Stomach smooth muscle (tissue), 2 donors: Measurements from ENCODE around the gene CLEC9A.

Experiments
- H3K27ac ChIP-seq: one replicate; pipeline ENCODE4 v1.7.0; 2013; ENCODE audit warnings: mild to moderate bottlenecking, low read length, inconsistent platforms
- H3K27me3 ChIP-seq, 2 donors: one replicate each; pipeline ENCODE4 v1.7.0; 2013; ENCODE audit warnings: low read length in 2 of 2; ENCODE audit not compliant: insufficient read depth in 2 of 2, control insufficient read depth in 1 of 2
- H3K36me3 ChIP-seq, 2 donors: one replicate each; pipeline ENCODE4 v1.7.0; 2013; ENCODE audit warnings: low read length in 2 of 2; ENCODE audit not compliant: control insufficient read depth in 2 of 2, insufficient read depth in 2 of 2
- H3K4me1 ChIP-seq: one replicate; pipeline ENCODE4 v1.7.0; 2013; ENCODE audit warnings: low read length; ENCODE audit not compliant: control insufficient read depth, insufficient read depth
- H3K4me3 ChIP-seq, 2 donors: one replicate each; pipeline ENCODE4 v1.7.0; 2013; ENCODE audit warnings: low read length in 2 of 2
- H3K9ac ChIP-seq, 2 donors: one replicate each; pipeline ENCODE4 v1.7.0; 2013; ENCODE audit warnings: low read length in 2 of 2, mild to moderate bottlenecking in 1 of 2
- H3K9me3 ChIP-seq, 2 donors: one replicate each; pipeline ENCODE4 v1.7.0; 2013; ENCODE audit warnings: low read length in 2 of 2; ENCODE audit not compliant: control insufficient read depth in 2 of 2
- donor health status: healthy.
- donor health status: Pancreatic carcinoma.

Gene CLEC9A

DNA sequence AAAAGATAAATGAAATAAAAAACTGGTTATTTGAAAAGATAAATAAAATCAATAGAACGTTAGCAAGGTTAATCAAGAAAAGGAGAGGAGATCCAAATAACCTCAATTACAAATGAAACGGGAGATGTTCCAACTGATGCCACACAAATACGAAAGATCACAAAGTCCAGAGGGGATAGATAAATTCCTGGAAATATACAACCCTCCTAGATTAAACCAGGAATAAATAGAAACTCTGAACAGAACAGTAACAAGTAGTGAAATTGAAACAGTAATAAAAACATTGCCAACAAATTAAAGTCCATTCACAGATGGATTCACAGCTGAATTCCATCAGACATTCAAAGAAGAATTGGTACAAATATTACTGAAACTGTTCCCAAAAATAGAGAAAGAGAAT lies 55.9 kb downstream of the CLEC9A start:
- H3K4me1 ChIP-seq = no peaks in the 10 kb centered on the region
- H3K27ac ChIP-seq = no peak overlapping the region
- no peak overlapping the region for H3K4me3 ChIP-seq
- H3K36me3 ChIP-seq = no peaks in the 10 kb centered on the region
- no peak overlapping the region for H3K9ac ChIP-seq
- no peaks in the 10 kb centered on the region for H3K27me3 ChIP-seq
- H3K9me3 ChIP-seq = no peaks in the 10 kb centered on the region

DNA sequence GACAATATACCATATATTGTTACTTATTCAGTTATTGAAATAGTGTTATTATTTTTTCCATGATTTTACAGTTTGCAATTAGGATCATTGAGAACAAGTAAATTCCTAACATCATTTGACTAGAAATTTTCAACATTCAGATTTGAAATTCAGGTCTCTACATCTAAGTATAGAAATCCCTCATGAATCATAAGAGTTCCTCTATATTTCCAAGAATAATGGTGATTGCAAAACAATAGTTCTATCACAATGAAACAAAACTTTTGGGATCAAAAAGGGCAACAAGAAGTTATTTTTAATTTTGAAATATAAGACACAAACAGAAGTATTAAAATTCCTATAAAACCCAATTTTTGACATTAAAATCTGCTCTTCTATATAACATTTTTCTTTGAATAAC lies 57.5 kb downstream of the CLEC9A start:
- no peaks in the 10 kb centered on the region for H3K27me3 ChIP-seq
- H3K9me3 ChIP-seq = no peaks in the 10 kb centered on the region
- H3K4me1 ChIP-seq = no peaks in the 10 kb centered on the region
- H3K36me3 ChIP-seq = no peaks in the 10 kb centered on the region
- no peak overlapping the region for H3K9ac ChIP-seq
- H3K27ac ChIP-seq = no peak overlapping the region
- no peak overlapping the region for H3K4me3 ChIP-seq

- H3K9ac ChIP-seq = no peak overlapping the region
- H3K4me3 ChIP-seq = no peak overlapping the region
- no peaks in the 10 kb centered on the region for H3K36me3 ChIP-seq
- no peaks in the 10 kb centered on the region for H3K27me3 ChIP-seq
- no peak overlapping the region for H3K27ac ChIP-seq
- no peaks in the 10 kb centered on the region for H3K9me3 ChIP-seq
- H3K4me1 ChIP-seq = no peaks in the 10 kb centered on the region
These were observed 58.7 kb downstream of the CLEC9A start for GRCh38 chr12:10088955-10089900.

DNA sequence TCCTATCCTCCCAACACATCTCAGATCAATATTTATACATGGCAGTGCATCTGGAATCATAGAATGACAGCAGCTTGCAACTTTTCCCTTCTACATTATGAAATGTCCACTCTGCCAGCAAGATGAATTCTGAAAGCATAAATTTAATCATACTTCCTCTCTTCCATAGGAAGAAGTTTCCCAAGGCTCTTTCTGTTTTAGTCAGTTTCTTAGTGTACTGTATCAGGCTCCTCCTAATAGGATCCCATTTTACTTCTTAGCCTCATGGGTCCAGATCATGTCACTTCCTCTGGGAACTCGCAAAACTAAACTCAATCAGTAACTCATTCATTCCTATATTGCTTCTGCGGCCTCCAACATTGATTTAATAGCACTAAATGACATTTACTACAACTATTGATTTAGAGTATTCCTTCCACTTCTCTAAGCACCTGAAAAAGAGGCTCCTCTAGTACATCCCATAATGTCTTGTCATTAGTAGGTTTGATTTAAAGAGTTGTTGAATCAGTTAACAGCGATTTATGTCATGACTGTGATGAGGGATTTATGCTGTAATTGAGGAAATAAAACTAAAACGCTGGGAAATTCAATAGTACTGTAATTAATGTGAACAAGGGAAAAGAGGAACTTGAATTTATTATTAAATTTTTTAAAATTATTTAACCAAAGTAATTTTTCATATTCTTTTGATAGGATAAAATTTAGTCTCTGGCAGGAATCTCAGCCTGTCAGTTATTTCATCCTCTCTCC lies 64.3 kb downstream of the CLEC9A start:
- H3K9ac ChIP-seq = no peak overlapping the region
- H3K27ac ChIP-seq = no peak overlapping the region

DNA sequence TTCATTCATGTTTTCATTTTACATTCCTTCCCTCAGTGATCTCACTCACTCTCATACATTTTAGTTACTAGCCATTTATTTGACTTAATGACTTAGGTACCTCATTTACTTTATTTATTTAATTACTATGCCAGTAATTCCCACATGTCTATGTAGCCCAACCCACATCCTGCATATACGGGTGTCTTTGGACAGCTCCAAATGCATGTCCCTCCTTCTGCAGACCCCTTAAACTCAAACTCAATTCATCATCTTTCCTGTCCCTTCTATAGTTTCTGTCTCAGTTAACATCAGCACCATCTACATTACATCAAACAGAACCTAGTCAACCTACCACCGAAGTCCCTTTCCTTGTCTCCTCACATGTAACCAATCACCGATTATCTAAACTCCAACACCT lies 65.5 kb downstream of the CLEC9A start:
- Histone ChIP-seq H3K27me3 (no peaks in the 10 kb centered on the region), H3K9ac (no peak overlapping the region), H3K4me1 (peaks cover 10% of the 10 kb centered on the region), H3K36me3 (no peaks in the 10 kb centered on the region), H3K4me3 (no peak overlapping the region), H3K9me3 (no peaks in the 10 kb centered on the region), H3K27ac (no peak overlapping the region)

More for the DNA sequence above, 64.3 kb downstream of the CLEC9A start:
- Histone ChIP-seq H3K4me3 (no peak overlapping the region), H3K4me1 (peaks cover 6% of the 10 kb centered on the region), H3K9me3 (no peaks in the 10 kb centered on the region), H3K36me3 (no peaks in the 10 kb centered on the region), H3K27me3 (no peaks in the 10 kb centered on the region)

DNA sequence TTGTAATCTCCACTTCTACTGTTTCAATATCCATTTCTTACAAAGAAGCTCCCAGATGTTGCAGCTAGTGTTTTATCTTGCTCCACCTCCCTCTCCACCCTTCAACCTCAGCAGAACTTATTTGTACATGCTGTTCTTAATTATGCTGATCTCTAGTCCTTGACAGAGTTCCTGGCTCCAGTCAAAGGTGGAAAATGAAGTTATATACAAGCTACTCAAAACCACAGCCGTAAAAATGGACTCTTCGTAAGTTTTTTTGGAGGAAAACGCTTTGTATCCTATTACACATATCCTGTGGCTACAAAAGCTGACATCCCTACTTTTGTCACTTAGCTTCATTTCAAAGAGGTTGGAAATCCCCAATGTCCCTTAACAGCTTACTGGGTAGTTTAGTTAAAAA lies 67.0 kb downstream of the CLEC9A start:
- H3K27me3 ChIP-seq = no peaks in the 10 kb centered on the region
- H3K4me3 ChIP-seq = no peak overlapping the region
- no peaks in the 10 kb centered on the region for H3K9me3 ChIP-seq
- H3K9ac ChIP-seq = no peak overlapping the region
- no peaks in the 10 kb centered on the region for H3K36me3 ChIP-seq
- H3K4me1 ChIP-seq = peaks cover 22% of the 10 kb centered on the region
- no peak overlapping the region for H3K27ac ChIP-seq

DNA sequence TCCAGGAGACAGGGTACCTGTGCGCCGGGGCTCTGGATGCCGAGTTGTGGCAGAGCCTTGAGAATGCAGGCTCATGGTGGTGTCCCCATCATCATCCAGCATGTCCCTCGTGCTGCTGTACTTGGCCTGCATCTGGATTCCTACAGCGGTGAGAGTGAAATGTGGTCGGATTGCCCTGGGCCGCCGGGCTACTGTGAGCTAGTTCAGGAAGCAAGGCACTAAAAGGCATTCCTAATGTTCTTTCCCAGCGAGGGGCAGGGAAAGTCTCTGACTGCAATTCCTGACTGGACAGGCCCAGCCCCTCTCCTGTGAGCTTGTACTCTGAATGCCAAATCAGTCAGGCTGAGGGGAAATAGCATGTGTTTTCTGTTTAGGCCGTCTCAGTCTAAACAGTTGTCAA lies 68.3 kb downstream of the CLEC9A start, which contains the start of gene CLEC1A:
Gene CLEC1A, minus strand, starts transcription at position 195 of the 400 bp plus-strand sequence. Its CDS starts 63 bp downstream, at position 132.
- H3K27ac ChIP-seq = peak within 1 kb of the TSS; percentile 61

DNA sequence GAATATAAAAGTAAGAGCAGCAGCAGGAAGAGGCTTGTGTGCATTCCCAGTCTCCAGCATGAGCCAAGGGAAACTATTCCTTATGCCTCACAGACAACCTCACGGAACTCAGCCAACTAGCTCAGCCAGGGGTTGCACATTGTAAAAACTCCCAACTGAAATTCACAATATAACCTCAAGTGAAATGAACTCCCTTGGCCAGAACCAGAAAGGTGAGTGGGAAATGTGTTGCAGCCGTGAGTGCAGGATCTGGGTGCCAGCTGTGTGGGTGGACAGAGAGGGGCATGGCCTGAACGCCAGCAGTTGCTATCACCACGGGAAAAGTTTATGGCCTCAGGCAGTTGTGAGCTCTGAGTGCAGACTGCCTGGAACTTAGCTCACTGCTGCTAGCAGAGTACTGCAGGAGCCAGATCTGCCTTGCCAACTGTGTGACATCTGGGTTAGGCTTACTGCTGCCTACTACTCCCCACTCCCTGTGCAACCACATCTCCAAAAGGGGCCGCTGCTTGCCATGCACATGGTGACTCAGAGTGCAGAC lies 70.6 kb downstream of the CLEC9A start:
- H3K27me3 ChIP-seq = no peaks in the 10 kb centered on the region
- no peaks in the 10 kb centered on the region for H3K36me3 ChIP-seq
- peak overlapping the region in 1 of 2 donors; percentile 57 for H3K4me3 ChIP-seq
- H3K9ac ChIP-seq = peak overlapping the region in 1 of 2 donors; percentile 7
- H3K4me1 ChIP-seq = peaks cover 22% of the 10 kb centered on the region
- H3K27ac ChIP-seq = peak overlapping the region; percentile 67
- H3K9me3 ChIP-seq = no peaks in the 10 kb centered on the region

More for the DNA sequence above, 68.3 kb downstream of the CLEC9A start, which contains the start of gene CLEC1A:
- Histone ChIP-seq H3K4me3 (peak within 1 kb of the TSS in 1 of 2 donors; percentile 36), H3K36me3 (no peaks in the 10 kb centered on the region), H3K4me1 (peaks cover 22% of the 10 kb centered on the region), H3K9ac (peak within 1 kb of the TSS in 1 of 2 donors; percentile 56), H3K27me3 (no peaks in the 10 kb centered on the region), H3K9me3 (no peaks in the 10 kb centered on the region)

DNA sequence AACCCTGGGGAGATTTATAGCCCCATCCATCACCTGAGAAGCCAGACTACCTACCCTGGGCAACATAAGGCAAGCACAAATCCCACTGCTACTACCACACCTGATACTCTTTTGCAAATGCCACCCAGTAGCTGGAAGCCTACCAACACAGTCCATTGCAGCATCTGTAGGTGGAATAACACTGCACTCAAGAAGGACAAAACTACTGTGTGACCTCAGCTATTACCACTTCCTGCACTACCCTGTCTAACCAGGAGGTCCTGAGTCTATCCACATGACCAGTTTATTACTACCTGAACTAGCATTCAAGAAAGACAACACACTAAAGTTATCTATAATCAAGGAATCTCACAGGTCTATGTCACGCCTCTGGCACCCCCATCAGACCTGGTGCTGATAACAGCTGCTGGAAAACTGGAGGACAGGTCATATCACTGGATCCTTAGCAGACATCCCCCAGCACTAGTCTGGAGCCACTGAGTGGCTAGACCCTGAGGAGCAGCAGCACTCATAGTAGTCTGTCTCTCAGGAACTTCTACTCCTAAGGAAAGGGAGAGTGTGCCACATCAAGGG lies 71.3 kb downstream of the CLEC9A start:
- Histone ChIP-seq H3K9me3 (no peaks in the 10 kb centered on the region), H3K4me1 (peaks cover 22% of the 10 kb centered on the region), H3K27ac (peak overlapping the region; percentile 67), H3K9ac (no peak overlapping the region), H3K4me3 (peak overlapping the region in 1 of 2 donors; percentile 57), H3K27me3 (no peaks in the 10 kb centered on the region), H3K36me3 (no peaks in the 10 kb centered on the region)

- Histone ChIP-seq H3K4me3 (no peak overlapping the region), H3K4me1 (peaks cover 22% of the 10 kb centered on the region)
These were observed 71.8 kb downstream of the CLEC9A start for GRCh38 chr12:10102322-10102721.

More at GRCh38 chr12:10102322-10102721, 71.8 kb downstream of the CLEC9A start:
- H3K9ac ChIP-seq = no peak overlapping the region
- H3K27ac ChIP-seq = no peak overlapping the region
- no peaks in the 10 kb centered on the region for H3K27me3 ChIP-seq
- no peaks in the 10 kb centered on the region for H3K9me3 ChIP-seq
- H3K36me3 ChIP-seq = no peaks in the 10 kb centered on the region
